Amygdala (tissue), 56 donors: ENCODE results near the gene TIAM2.

Experiments
- DNase-seq, 56 donors: peaks; one replicate each; lab custom pipeline; 2025; lab: John Stamatoyannopoulos, UW

TIAM2 gene

GRCh38 chr6:155270561-155271091 lies 275.5 kb downstream of the TIAM2 start:
- peak in 7 of 56 donors; percentile 14 to 36 (median 23) for DNase-seq

- no peak for DNase-seq
Observed at GRCh38 chr6:155271145-155271544, 276.0 kb downstream of the TIAM2 start.

- peak in 7 of 56 donors; percentile 28 to 43 (median 40) for DNase-seq
Observed at GRCh38 chr6:155272353-155273232, 277.5 kb downstream of the TIAM2 start.

- peak in 3 of 56 donors; percentile 17 to 30 (median 21) for DNase-seq
Observed at GRCh38 chr6:155273431-155273830, 278.3 kb downstream of the TIAM2 start.

- no peak for DNase-seq
Observed at GRCh38 chr6:155274106-155274505, 279.0 kb downstream of the TIAM2 start.

- no peak for DNase-seq
Observed at GRCh38 chr6:155274533-155274932, 279.4 kb downstream of the TIAM2 start.

GRCh38 chr6:155275808-155276480 lies 280.8 kb downstream of the TIAM2 start:
- peak in 21 of 56 donors; percentile 17 to 59 (median 29) for DNase-seq

GRCh38 chr6:155276638-155277037 lies 281.5 kb downstream of the TIAM2 start:
- no peak for DNase-seq

GRCh38 chr6:155278319-155279049 lies 283.4 kb downstream of the TIAM2 start:
- no peak for DNase-seq

- DNase-seq, result no peak
Observed at GRCh38 chr6:155284775-155285174, 289.7 kb downstream of the TIAM2 start.

GRCh38 chr6:155287762-155288161 lies 292.6 kb downstream of the TIAM2 start:
- DNase-seq, result no peak

- no peak for DNase-seq
Observed at GRCh38 chr6:155290491-155290890, 295.4 kb downstream of the TIAM2 start.

GRCh38 chr6:155291291-155291690 lies 296.2 kb downstream of the TIAM2 start:
- DNase-seq, result no peak

- no peak for DNase-seq
Observed at GRCh38 chr6:155292711-155293110, 297.6 kb downstream of the TIAM2 start.

- no peak for DNase-seq
Observed at GRCh38 chr6:155297669-155298068, 302.6 kb downstream of the TIAM2 start.

- DNase-seq, result no peak
Observed at GRCh38 chr6:155301867-155302266, 306.8 kb downstream of the TIAM2 start.

GRCh38 chr6:155303361-155303870 lies 308.3 kb downstream of the TIAM2 start:
- DNase-seq, result no peak

- no peak for DNase-seq
Observed at GRCh38 chr6:155306958-155307357, 311.8 kb downstream of the TIAM2 start.
